ENCODE measurements around the gene CCN2.

Gene CCN2, protein sequence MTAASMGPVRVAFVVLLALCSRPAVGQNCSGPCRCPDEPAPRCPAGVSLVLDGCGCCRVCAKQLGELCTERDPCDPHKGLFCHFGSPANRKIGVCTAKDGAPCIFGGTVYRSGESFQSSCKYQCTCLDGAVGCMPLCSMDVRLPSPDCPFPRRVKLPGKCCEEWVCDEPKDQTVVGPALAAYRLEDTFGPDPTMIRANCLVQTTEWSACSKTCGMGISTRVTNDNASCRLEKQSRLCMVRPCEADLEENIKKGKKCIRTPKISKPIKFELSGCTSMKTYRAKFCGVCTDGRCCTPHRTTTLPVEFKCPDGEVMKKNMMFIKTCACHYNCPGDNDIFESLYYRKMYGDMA

DNA sequence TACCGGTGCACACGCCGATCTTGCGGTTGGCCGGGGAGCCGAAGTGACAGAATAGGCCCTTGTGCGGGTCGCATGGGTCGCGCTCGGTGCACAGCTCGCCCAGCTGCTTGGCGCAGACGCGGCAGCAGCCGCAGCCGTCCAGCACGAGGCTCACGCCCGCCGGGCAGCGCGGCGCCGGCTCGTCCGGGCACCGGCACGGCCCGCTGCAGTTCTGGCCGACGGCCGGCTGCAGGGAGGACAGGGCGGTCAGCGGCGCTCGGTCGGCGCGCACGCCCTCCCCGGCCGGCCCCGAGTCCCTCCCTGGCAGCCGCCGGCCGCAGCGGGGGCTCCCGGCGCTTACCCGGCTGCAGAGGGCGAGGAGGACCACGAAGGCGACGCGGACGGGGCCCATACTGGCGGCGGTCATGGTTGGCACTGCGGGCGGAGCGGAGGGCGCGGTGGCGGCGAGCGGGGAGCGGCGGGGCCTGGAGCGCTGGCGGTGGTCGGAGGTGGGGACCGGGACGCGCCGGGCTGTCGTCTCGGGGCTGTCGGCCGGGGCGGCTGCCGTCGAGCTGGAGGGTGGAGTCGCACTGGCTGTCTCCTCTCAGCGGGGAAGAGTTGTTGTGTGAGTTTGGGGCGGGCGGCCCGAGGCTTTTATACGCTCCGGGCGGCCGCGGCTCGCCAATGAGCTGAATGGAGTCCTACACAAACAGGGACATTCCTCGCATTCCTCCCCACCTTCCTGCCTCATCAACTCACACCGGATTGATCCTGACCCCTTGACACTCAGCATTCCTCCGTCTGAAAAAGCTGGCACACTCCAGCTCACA is at the start of gene CCN2:
CCN2 (minus strand) TSS at position 606 of the 809 bp plus-strand sequence; CDS start at position 406, 200 bp downstream.
- DNase-seq (ENCODE audit: low spot score) = peak; percentile 97

DNA sequence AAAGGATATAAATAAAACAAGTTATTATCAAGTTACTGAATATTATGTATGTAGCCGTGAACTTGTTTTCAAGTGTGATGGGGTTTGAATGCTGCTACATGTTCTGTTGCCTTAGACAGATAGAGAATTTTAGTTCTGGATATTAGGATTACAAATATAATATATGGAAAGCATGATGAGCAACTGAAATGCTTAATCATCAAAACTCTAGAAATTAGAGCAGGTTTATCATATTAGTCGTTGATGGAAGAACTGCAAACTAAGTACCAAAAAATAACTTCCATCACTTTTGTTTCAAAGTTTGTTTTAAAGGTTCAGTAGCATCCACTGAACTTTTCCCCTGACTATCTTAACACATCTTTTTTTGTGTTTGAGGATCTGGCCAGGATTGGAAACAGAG is 49.1 kb upstream of the CCN2 start:
- no peak for DNase-seq (ENCODE audit: low spot score)

DNA sequence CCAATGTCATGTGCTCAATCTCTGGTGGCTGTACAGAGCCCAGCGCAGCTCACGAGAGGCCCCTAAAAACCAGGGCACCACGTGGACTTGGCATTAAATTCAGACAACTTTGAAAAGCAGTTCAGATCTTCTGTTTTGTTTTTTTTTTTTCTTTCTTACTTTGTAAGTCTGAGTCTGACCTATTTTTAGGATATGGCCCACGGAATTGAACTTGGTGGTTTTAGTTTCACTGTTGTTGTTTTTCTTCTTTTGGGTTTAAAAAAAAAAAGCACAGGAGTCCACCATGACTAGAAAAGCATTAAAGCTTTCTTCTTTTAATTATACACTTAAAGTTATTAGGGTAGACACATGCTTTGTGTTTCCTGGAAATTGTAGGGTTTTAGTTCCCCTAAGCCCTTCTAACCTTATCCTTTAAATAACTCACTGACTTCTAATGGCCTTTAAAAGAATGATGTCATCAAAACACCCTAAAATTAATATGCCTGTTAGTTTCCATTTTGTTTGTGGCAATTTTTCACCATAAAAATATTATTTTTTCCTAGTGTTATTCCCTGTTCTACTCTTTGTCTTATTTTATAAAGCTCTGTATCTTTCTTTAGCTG is 48.5 kb upstream of the CCN2 start:
- DNase-seq (ENCODE audit: low spot score) = no peak

DNA sequence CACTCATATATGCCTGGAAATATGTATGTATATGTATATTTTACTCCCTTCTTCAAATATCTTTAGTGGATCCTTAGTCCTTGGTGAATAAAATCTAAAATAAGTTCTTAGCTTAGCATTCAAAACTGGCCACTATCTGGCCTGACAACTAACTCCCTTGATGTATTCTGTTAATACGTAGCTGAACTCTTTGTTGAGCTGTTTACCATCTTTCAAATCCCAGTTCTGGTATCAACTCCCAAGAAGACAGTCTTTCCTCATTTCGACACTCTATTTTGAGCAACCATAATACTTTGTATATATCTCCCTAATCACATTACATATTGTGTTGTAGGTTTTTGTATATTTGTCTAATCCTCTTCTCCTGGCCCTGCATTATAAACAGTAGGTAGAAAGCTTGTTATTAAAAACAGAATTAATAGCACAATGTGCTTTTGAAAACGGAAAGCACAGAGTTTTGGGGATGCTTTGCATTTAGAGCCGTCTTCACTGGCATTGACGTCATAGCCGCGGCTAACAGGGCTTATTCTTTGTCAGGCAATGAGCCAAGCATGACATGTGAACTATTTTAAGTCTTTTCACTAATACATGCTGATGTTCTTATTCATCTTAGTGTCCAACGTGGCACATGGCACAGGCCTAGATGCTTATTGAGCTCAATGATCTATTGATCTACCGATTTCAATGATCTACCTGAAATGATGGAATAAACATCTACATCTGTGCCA is 47.2 kb upstream of the CCN2 start:
- DNase-seq (ENCODE audit: low spot score) = no peak

DNA sequence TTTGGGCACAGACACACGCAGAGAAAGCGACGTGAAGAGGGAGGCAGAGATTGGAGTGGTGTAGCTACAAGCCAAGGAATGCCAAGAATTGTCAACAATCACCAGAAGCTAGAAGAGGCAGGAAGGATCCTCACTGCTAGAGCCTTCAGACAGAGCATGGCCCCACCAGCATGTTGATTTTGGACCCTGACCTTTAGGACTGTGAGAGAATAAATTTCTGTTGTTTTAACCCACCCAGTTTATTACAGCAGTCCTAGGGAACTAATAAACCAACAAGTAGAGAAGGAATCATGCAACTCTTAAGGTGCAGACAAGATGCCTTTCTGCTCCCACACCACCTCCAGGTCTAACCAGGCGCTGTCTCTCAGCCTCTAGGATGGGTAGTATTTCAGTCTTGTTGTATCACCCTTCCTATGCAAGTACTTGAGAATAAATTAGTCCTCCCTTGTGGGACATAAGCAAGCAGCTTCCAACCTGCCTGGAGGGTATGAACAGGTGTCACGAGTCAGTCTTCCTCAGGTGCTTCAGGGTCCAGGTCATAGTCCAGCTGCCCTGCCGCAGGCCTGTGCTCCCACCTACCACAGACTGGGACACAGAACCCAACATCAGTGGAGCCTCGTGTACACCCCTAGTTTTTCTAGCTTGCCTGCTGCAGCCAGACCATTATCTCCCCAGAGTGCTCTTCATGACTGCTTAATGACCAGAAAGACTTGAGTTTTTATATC is 46.4 kb upstream of the CCN2 start:
- no peak for DNase-seq (ENCODE audit: low spot score)

DNA sequence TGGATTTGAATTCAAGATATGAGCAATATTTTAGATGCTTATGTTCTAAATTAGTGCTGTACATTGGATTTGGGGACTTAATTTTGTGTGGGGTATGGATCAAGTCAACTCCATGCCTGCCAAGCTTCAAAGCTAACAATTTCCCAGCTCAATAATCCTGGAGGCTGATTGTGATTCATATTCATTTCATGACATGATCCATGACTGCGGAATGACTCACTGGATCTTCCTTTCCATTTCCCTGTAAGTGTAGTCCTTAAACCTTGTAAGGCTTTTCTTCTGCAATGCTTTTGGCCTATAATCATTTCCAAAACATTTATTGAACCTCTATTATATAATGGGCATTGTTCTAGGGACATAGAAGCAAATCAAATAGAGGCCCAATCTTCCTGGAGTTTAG is 44.7 kb upstream of the CCN2 start:
- peak; percentile 84 for DNase-seq (ENCODE audit: low spot score)

DNA sequence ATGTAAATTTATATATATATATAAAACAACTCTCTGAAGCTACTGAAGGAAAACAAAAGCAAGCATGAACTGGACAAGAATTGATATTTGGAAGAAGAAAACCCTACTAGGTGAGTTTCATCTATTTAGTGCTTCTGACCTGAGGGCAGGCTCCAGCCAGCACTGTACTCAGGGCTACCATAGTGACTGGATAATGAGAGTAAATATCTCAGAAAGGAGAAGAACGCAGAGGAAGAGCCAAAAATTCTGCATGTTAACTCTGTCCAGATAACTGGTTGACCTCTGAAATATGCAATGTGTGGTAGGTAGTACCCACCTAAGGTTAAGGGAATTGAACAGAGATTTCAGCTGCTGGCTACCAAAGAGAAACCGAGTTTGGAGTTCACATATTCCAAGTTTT is 41.4 kb upstream of the CCN2 start:
- DNase-seq (ENCODE audit: low spot score) = no peak

DNA sequence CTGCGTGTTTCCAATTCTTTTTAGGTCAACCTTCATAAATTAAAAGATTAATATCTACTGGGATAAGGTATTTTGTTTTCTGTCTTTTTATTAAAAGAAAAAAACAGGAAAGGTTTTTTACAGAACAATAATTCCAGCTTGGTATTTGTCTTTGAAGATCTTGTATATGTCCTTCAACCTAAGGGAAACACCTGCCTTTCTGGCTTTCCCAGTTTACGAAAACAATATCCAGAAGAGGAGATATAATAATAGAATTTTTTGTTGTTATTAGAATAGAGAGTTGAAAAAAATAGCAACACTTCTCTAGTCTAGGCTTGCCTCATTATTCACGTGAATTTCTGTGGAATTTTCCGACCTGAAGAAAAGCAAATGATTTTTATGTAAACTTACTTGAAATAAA is 37.9 kb upstream of the CCN2 start:
- DNase-seq (ENCODE audit: low spot score) = no peak

DNA sequence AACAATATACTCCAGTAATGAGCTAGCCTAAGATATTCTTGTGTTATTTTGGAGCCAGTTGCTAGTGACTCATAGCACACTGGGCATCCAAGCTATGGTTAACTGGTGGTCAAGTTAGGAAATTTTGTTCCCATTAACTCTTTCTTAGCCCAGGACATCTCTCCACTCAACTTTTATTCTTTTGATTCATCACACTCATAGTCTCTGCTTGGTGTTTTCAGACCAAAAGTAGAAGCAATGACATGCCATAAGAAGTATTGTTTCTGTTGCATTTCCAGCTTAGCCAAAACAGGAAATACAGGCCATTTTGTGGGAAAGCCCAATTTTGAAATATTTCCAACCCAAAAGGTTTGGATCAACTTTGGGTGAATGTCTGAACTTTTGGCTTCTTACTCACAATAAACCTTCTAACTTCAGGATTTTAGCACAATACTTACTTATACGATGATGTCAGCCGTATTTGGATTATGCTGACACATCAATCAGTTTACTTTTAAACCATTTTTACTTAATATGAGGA is 31.6 kb upstream of the CCN2 start:
- peak; percentile 79 for DNase-seq (ENCODE audit: low spot score)

DNA sequence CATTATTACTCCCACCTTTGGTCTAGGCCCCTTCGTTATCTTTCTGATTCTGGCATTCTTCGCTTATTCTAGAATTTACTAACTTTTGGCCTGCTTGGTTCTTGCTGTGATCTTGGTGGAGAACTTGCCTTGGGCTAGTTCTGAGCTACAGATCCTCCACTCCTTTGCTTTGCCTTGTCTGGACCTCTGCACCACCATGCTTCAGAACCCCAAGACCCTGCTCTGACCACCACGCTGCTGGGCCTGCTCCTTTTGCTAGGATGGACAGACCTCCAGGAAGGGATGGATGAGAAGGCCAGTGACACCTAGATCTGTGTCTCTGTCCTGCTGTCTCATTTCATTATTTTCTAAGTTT is 30.4 kb upstream of the CCN2 start:
- DNase-seq (ENCODE audit: low spot score) = no peak

DNA sequence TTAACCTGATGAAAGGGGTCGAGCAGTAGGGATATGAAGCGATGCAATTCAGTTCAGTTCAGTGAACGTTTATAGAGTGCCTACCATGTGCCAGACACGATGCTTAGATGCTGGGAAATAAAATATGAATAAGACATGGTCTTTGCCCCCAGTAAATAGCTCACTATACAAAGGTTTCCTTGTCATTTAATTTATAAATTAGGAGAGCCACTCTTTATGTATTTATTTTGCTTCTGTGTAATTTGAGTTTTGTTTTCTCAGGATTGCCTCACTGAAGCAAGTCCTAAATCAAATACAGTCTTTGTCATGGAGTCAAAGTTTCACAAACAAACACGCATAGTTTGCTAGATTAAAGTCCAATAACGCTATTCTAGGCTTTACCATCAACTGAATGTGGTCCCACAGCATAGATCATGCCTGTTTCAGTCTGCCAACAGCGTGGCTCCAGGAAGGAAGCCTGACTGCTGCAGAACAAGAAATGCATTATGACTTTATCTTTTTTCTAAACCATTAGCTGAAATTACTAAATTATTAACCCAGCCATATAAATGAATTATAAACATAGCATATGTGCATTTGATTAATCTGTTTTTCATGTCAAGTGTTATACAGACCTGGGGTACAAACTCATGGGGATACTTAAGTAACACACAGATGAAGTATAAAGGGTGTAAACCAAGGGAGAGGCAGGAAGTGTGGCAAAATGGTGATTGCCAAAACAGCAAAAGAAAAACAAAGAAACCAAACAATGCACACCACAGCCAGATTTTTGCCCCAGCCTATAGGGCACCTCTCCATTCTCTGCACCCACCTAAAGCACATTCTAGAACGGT is 29.8 kb upstream of the CCN2 start:
- no peak for DNase-seq (ENCODE audit: low spot score)

DNA sequence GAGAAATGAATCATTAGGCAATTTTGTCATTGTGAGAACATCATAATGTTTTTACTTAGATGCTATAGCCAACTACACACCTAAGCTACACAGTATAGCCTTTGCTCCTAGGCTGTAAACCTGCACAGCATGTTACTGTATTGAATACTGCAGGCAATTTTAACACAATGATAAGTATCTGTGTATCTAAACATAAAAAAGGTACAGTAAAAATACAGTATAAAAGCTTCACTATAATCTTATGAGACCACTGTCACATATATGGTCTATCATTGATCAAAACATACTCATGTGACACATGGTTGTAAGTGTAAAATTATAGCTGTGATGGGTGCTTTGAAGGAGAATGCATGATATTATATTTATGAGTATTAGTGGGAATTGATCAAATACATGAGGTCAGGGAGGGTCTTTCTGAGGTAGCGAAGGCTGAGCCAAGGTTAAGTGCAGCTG is 29.2 kb upstream of the CCN2 start:
- no peak for DNase-seq (ENCODE audit: low spot score)

DNA sequence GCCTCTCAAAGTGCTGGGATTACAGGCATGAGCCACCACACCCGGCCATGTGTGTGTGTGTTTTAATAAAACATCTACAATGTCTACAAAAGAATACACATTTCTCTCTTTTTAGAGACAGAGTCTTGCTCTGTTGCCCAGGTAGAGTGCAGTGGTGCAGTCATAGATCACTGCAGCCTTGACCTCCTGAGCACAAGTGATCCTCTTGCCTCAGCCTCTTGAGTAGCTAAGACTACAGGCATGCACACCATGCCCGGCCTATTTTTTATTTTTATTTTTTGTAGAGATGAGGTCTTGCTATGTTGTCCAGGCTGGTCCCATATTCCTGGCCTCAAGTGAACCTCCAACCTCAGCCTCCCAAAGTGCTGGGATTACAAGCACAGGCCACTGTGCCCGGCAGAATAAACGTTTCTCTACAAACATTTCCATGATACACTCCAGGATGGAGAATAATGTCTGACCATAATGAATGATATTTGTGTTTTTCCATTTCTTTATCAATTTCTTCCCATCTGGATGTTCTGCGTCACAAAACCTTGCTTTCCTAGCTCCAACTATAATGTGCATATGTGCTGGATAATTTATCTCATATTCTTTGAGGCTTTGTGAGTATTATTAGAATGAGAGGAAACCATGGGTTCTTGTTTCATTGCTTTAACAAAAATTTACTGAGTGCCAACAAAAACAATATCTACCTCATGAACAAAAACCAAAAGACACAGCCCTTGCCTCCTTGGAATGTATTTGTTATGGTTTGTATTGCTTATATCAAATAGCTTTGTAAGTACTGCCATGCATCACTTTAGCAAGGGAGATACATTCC is 28.6 kb upstream of the CCN2 start:
- DNase-seq (ENCODE audit: low spot score) = peak; percentile 57

DNA sequence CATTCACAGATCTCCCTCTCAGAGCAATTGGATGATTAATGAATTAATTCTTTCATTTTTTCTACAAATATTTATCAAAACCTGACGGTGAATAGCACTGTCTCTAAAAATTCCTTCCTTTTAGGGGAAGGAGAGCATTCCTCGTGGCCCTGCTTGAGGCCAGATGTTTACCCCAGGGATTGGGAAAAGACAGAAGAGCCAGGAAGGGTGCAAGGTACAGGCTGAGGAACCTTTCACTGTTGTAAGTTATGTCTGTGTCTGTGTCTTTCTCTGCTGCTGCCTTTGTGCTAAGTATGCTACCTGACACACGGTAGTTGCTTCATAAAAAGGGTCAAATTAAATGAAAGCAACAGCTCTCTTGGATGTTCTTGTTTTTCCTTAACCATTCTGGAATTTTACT is 27.4 kb upstream of the CCN2 start:
- no peak for DNase-seq (ENCODE audit: low spot score)

DNA sequence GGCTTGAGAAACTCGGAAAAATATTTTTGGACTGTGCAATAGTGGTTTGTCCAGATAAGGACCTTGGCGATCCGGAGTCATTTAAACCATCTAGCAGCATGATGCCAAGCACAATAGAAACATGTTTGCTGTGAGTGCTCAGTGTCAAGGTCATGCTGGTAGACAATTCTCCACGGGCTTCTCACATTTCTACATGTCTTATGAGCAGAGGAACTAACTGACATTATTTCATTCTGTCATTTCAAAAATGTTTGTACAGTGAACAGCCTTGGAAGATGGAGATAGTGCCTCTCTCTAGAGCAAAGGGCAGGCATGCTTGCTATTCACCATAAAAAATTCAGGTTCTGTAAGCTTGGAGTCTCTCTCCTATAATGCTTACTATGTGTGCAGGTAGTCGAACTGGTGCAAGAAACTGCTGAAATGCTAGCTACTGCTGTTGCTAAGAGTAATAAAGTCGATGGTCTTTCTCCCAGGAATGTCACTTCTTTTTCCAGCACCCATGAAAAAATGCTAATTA is 25.4 kb upstream of the CCN2 start:
- no peak for DNase-seq (ENCODE audit: low spot score)

DNA sequence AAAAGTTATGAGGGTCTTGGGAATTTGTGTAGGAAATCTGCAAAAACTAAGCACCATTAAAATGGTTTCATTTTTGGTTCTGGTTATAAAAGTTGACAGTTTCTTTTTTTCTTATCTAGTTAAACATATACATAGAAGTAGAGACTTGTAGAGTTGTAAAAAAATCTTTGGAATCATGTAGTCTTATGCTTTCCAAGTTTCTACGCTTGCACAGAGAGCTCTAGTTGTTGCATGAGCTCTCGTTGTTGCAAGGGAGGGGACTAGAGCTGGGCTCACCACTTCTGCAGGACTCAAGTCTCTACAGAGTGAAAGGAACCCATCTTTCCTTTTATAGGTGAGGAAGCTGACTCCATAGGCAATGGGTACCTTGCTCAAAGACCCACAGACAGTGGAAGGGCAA is 21.6 kb upstream of the CCN2 start:
- no peak for DNase-seq (ENCODE audit: low spot score)

DNA sequence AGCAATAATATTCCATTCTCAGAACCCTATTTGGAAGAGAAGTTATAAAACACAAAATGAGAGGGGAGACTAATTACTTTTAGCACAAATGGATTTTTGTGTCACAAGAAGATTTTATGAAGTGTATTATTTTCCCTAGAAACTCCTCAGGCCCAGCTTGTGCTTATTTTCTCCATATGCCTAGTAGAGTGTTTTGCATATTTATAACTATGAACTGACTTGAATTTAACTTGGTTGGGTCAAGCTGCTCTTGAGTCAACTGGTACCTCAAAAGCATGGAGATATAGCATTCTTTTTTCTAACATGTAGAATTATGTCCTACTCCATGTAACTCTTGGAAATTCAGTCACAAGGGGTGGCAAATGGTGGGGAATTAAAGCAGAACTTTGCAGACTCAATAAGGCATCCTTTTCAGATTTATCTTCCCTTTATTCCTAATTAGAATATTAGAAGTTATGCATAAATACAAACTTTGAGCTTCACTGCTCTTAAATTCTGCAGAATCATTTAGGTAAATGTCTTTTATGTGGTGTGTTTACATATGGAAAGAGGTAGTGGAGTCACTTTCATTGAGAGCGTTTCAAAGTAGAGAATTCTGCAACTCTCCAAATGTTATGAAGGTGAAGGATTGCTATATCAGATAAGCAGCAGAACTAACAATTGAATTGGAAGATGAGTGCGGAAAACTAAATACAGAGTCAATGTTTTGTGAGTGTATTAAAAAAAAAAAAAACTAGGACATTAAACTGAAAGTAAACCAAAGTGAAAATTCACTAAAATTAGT is 19.1 kb upstream of the CCN2 start:
- DNase-seq (ENCODE audit: low spot score) = no peak

DNA sequence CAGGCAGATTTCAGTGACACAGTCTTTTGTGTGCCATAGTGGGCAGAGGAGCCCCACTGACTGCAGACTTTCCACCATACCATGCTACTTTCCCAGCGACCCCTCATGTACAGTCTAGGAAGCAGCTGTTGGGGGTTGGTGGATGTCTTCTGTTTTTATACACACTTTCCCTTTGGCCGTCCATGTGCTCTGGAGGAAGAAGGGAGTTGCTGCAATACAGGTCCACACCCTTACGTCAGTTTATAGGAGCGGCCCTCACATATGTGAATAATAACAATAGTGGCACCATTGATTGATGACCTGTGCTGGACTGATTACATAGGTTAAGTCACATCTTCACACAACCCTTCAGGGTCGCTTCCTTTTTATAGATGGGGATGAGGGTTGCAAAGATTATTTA is 17.5 kb upstream of the CCN2 start:
- no peak for DNase-seq (ENCODE audit: low spot score)

DNA sequence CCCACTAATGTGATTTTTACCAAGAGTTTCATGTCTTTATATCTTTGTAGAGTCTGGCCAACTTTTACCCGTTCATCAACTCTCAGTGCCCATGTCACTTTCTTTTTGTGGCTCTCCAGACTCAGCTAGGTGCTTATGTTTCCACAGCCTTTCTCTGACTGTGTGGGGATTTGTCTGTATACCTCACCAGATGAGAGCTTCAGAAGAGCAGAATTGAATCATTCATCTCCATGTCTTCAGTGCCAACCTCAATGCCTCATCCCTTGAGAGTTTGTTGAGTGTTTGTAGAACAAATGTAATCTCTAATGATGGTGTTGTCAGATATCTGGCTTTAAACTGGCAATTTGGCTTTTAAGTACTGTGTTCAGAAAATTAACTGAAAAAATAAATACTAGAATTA is 16.8 kb upstream of the CCN2 start:
- no peak for DNase-seq (ENCODE audit: low spot score)
